ENCODE measurements around the gene HMG20B. TPM values are rescaled to one million over a fixed set of nuclear protein-coding genes. Genes with fewer than 3 reads are reported as not detected.
"Not testable (repeated sequence)": the region's sequence is repeated elsewhere in the genome, so short reads cannot be mapped to it uniquely, and the experiment has no call there.

HMG20B gene
- total and polyA plus RNA-seq, 7 donors: 61.3 to 148 (median 105) TPM

DNA sequence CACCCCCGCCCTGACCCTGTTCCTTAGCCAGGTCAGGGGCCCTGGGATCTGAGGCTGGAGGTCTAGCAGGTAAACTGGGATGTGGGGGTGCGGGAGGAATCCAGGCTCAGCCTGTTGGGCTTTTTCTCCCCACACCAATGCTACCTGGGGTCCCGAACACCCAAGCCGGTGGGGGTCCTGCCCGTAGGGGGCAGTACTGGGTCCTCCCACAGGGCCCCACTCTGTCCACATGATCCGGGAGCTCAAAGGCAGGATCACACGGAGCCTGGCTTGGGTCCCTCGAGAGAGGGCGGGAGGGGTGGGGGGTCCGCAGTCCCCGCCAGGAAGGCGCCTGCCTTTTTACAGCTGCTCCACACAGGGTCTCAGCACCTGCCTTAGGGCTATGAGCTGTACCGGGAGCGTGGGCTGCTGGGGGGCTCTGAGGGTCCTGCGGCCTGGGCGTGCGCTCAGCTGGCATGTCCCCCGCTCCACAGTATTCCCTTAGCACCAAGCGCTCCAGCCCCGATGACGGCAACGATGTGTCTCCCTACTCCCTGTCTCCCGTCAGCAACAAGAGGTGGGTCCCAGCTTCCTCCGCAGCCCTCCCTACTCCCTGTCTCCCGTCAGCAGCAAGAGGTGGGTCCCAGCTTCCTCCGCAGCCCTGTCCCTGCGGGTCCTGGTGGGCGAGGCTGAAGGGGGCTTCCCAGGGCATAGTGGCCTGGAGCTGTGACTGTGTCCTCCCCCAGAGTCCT, 46.1 kb upstream of the HMG20B start:
- no peak for DNase-seq
- no peak for TF ChIP-seq EP300 (IDR thresholded peaks at IDR 0.05)
- TF ChIP-seq, protein P1, sequence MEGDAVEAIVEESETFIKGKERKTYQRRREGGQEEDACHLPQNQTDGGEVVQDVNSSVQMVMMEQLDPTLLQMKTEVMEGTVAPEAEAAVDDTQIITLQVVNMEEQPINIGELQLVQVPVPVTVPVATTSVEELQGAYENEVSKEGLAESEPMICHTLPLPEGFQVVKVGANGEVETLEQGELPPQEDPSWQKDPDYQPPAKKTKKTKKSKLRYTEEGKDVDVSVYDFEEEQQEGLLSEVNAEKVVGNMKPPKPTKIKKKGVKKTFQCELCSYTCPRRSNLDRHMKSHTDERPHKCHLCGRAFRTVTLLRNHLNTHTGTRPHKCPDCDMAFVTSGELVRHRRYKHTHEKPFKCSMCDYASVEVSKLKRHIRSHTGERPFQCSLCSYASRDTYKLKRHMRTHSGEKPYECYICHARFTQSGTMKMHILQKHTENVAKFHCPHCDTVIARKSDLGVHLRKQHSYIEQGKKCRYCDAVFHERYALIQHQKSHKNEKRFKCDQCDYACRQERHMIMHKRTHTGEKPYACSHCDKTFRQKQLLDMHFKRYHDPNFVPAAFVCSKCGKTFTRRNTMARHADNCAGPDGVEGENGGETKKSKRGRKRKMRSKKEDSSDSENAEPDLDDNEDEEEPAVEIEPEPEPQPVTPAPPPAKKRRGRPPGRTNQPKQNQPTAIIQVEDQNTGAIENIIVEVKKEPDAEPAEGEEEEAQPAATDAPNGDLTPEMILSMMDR (IDR thresholded peaks at IDR 0.05): no peak
- no peak for TF ChIP-seq POLR2AphosphoS5 (IDR thresholded peaks at IDR 0.05)
- no peak for TF ChIP-seq POLR2A (IDR thresholded peaks at IDR 0.05)
- no peaks in the 10 kb centered on the region for H3K4me1 ChIP-seq
- H3K27me3 ChIP-seq: no peaks in the 10 kb centered on the region
- 94 to 97% methylated on average over 28 of the region's 28 CpGs for WGBS, 2 donors
- peaks cover 28 to 69% (median 44%) of the 10 kb centered on the region in 4 donors for H3K36me3 ChIP-seq
- no peaks in the 10 kb centered on the region for H3K9me3 ChIP-seq
- no peak overlapping the region for H3K4me3 ChIP-seq
- H3K27ac ChIP-seq: no peak overlapping the region
- intact Hi-C loops (cut with DNase I): no loop called here

DNA sequence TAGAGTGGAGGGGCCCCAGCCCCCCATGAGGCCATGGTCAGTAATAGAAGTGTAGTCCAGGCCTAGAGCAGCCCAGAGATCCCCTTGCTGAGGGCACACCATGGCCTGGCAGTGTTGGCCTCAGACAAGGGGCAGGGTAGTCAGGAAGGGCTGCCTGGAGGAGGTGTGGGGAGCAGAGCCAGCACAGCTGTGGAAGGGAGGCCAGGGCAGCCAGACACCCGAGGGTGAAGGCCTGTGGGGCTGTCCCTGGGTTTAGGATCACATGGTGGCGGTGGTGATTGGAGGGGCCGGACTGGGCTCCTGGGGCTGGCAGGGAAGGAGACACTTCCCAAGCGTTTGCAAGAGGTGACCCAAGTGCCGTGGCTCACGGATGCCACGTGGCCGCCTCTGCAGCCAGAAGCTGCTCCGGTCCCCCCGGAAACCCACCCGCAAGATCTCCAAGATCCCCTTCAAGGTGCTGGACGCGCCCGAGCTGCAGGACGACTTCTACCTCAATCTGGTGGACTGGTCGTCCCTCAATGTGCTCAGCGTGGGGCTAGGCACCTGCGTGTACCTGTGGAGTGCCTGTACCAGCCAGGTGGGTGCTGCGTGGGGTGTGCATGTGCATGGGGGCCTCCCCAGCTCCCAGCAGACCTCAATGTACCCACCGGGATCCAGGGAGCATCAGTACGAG, 45.4 kb upstream of the HMG20B start:
- no peaks in the 10 kb centered on the region for H3K9me3 ChIP-seq
- no peak for DNase-seq
- no peaks in the 10 kb centered on the region for H3K27me3 ChIP-seq
- WGBS, 2 donors: 96 to 97% methylated on average over 21 of the region's 21 CpGs
- TF ChIP-seq, protein P1 (IDR thresholded peaks at IDR 0.05): no peak
- H3K4me1 ChIP-seq: no peaks in the 10 kb centered on the region
- intact Hi-C loops (cut with DNase I): no loop called here
- H3K36me3 ChIP-seq: peaks cover 35 to 76% (median 51%) of the 10 kb centered on the region in 4 donors
- no peak overlapping the region for H3K4me3 ChIP-seq
- H3K27ac ChIP-seq: no peak overlapping the region

DNA sequence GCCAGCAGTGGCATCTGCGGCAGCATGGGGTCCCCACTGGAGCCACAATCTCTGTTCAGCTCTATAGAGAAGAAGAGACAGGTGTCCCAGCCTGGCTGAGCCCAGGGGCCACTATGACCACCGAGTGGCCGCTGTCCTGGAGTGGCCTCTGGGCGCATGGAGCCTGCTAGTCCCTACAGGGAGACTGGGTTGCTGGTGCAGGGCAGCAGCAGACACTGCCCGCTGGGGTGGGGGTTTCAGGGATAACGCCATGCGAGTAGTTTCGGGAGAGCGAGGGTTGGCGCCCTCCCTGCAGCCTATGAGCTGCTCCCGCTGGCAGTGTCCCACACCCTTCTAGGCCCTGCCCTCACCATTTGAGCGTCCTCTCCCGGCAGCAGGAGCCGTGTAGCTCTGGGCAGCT, 44.7 kb upstream of the HMG20B start:
- TF ChIP-seq EP300 (IDR thresholded peaks at IDR 0.05): no peak
- no peak for TF ChIP-seq POLR2AphosphoS5 (IDR thresholded peaks at IDR 0.05)
- TF ChIP-seq, protein P1 (IDR thresholded peaks at IDR 0.05): no peak
- no peak for TF ChIP-seq POLR2A (IDR thresholded peaks at IDR 0.05)
- no peak for DNase-seq
- Histone ChIP-seq H3K36me3 (peaks cover 41 to 79% (median 56%) of the 10 kb centered on the region in 4 donors), H3K27me3 (no peaks in the 10 kb centered on the region), H3K27ac (no peak overlapping the region), H3K4me1 (no peaks in the 10 kb centered on the region), H3K9me3 (no peaks in the 10 kb centered on the region), H3K4me3 (no peak overlapping the region)
- WGBS, 2 donors: 97 to 98% methylated on average over 14 of the region's 14 CpGs
- intact Hi-C loops (cut with DNase I): no loop called here

DNA sequence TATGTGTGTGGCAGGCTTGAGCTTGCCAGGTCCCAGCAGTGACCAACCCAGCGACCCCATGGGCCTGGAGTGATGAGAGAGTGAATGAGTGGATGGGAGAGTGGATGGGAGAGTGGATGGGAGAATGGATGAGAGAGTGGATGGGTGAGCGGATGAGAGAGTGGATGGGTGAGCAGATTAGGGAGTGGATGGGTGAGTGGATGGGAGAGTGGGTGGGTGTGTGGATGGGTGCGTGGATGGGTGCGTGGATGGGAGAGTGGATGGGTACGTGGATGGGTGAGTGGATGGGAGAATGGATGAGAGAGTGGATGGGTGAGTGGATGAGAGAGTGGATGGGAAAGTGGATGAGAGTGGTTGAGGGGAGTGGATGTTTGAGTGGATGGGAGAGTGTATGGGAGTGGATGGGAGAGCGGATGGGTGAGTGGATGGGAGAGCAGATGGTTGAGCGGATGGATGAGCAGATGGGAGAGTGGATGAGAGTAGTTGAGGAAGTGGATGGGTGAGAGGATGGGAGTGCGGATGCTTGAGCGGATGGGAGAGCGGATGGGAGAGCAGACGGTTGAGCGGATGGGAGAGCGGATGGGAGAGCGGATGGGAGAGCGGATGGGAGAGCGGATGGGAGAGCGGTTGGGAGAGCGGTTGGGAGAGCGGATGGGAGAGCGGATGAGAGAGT, 44.1 kb upstream of the HMG20B start:
- WGBS, 2 donors: 98 to 99% methylated on average over 20 of the region's 20 CpGs
- Histone ChIP-seq H3K4me3 (no peak overlapping the region), H3K9me3 (no peaks in the 10 kb centered on the region), H3K27me3 (no peaks in the 10 kb centered on the region), H3K27ac (no peak overlapping the region), H3K36me3 (peaks cover 45 to 79% (median 58%) of the 10 kb centered on the region in 4 donors), H3K4me1 (no peaks in the 10 kb centered on the region)
- no peak for DNase-seq
- intact Hi-C loops (cut with DNase I): no loop called here
- TF ChIP-seq EP300 (IDR thresholded peaks at IDR 0.05) (no peak), POLR2AphosphoS5 (IDR thresholded peaks at IDR 0.05) (no peak), POLR2A (IDR thresholded peaks at IDR 0.05) (no peak)
- TF ChIP-seq, protein P1 (IDR thresholded peaks at IDR 0.05): no peak

DNA sequence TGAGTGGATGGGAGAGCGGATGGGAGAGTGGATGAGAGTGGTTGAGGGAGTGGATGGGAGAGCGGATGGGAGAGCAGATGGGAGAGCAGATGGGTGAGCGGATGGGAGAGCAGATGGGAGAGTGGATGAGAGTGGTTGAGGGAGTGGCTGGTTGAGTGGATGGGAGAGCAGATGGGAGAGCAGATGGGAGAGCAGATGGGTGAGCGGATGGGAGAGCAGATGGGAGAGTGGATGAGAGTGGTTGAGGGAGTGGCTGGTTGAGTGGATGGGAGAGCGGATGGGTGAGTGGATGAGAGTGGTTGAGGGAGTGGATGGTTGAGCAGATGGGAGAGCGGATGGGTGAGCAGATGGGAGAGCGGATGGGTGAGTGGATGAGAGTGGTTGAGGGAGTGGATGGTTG, 43.4 kb upstream of the HMG20B start:
- H3K27ac ChIP-seq; DNase-seq; H3K27me3 ChIP-seq; intact Hi-C loops (cut with DNase I); H3K4me1 ChIP-seq; H3K4me3 ChIP-seq; H3K9me3 ChIP-seq: not testable (repeated sequence)
- peaks cover 45 to 79% (median 58%) of the 10 kb centered on the region in 4 donors for H3K36me3 ChIP-seq
- WGBS, 2 donors: 98% methylated on average over 7 of the region's 7 CpGs
